ENCODE results near the gene DGKI. TPM values are rescaled to one million over a fixed set of nuclear protein-coding genes. Genes with fewer than 3 reads are reported as not detected.

DGKI gene
- total RNA-seq, 1 experiment from 2014 or later, result not detected

DNA sequence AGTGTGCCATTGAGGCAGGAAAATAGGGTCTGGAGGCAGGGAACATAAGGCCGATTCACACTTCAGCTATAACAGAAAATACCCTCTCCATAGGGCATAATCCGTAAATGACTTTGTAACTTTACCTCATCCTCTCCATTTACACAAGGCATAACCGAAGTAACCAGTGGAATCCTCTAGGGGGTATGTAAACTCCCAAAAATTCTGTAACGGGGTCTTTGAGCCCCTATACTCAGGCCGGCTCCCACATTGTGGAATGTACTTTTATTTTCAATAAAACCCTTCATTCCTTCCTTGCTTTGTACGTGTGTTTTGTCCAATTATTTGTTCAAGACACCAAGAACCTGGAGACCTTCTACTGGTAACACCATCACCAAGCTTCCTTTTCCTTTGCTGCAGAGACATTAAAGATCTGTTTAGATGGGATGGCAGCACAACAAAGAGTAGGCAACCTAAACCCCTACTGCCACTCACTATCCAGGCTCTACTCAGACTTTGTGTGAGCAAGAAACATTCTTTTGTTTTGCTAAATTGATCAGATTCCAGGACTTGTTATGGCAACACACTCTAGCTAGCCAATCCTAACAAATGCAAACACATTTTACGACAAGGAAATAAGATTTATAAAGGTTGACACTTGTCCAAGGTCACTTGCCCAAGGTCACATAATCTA lies 99.3 kb downstream of the DGKI start:
- H3K9me2 ChIP-seq (replicated peaks; ENCODE audit: insufficient read depth, low read length), result no peaks in the 10 kb centered on the region
- no peaks in the 10 kb centered on the region for H3K79me2 ChIP-seq (ENCODE audit: low read length)
- no peaks in the 10 kb centered on the region for H4K20me1 ChIP-seq (ENCODE audit: insufficient read depth, low read depth, low read length)
- H3K36me3 ChIP-seq (ENCODE audit: insufficient read depth, low read length), result no peaks in the 10 kb centered on the region
- H3K9me3 ChIP-seq (ENCODE audit: low read length), result no peaks in the 10 kb centered on the region; the same call in 1 of the 2 replicates
- no peak overlapping the region for H3K4me2 ChIP-seq (ENCODE audit: low read depth, low read length, poor library complexity, severe bottlenecking)
- no peak overlapping the region for H3K27ac ChIP-seq (ENCODE audit: low read length)
- H2AFZ ChIP-seq (ENCODE audit: low read length), result no peak overlapping the region
- H3K4me3 ChIP-seq (ENCODE audit: low read length), result no peak overlapping the region
- no peaks in the 10 kb centered on the region for H3K4me1 ChIP-seq (ENCODE audit: low read length)
- H3K9ac ChIP-seq (ENCODE audit: low read length), result no peak overlapping the region
- no peaks in the 10 kb centered on the region for H3K27me3 ChIP-seq (ENCODE audit: low read length)
- DNase-seq, result no peak

DNA sequence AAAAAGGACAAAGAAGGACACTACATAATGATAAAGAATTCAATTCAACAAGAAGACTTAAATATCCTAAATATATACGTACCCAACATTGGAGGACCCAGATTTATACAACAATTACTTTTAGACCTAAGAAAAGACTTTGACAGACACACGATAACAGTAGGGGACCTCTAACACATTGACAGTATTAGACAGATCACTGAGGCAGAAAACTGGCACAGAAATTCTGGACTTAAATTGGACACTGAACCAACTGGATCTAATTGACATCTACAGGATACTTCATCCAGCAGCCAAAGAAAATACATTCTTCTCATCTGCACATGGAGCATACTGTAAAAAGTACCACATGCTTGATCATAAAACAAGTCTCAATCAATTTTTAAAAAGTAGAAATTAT lies 103.8 kb downstream of the DGKI start:
- Histone ChIP-seq H3K9me3 (ENCODE audit: low read length) (no peaks in the 10 kb centered on the region; the same call in 1 of the 2 replicates), H3K4me3 (ENCODE audit: low read length) (no peak overlapping the region), H3K27me3 (ENCODE audit: low read length) (no peaks in the 10 kb centered on the region), H3K9me2 (replicated peaks; ENCODE audit: insufficient read depth, low read length) (no peaks in the 10 kb centered on the region), H4K20me1 (ENCODE audit: insufficient read depth, low read depth, low read length) (no peaks in the 10 kb centered on the region), H3K36me3 (ENCODE audit: insufficient read depth, low read length) (no peaks in the 10 kb centered on the region), H3K79me2 (ENCODE audit: low read length) (no peaks in the 10 kb centered on the region), H3K4me2 (ENCODE audit: low read depth, low read length, poor library complexity, severe bottlenecking) (no peak overlapping the region), H2AFZ (ENCODE audit: low read length) (no peak overlapping the region), H3K27ac (ENCODE audit: low read length) (no peak overlapping the region), H3K4me1 (ENCODE audit: low read length) (no peaks in the 10 kb centered on the region), H3K9ac (ENCODE audit: low read length) (no peak overlapping the region)
- no peak for DNase-seq

DNA sequence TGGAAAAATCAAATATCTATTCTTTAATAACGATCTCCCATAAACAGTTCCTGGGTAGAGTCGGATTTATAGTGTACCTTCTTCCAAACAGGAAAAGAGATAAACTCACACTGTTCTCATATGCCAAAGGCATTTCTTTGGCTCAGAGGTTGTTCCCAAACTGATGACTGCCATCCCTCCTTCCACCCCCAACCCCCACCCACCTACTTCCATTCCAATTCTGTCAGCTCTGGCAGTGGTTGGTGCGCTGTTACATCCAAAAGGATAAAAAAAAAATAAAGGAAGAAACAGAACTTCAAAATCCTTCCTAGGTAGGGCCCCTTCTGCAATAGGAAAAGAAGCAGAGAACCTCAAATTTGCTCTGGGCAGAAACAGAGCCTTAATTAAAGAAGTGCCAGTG lies 104.7 kb downstream of the DGKI start:
- Histone ChIP-seq H3K4me1 (ENCODE audit: low read length) (no peaks in the 10 kb centered on the region), H3K9ac (ENCODE audit: low read length) (no peak overlapping the region), H3K79me2 (ENCODE audit: low read length) (no peaks in the 10 kb centered on the region), H2AFZ (ENCODE audit: low read length) (no peak overlapping the region), H3K36me3 (ENCODE audit: insufficient read depth, low read length) (no peaks in the 10 kb centered on the region), H3K4me3 (ENCODE audit: low read length) (no peak overlapping the region), H3K4me2 (ENCODE audit: low read depth, low read length, poor library complexity, severe bottlenecking) (no peak overlapping the region), H3K9me3 (ENCODE audit: low read length) (no peaks in the 10 kb centered on the region; the same call in 1 of the 2 replicates), H4K20me1 (ENCODE audit: insufficient read depth, low read depth, low read length) (no peaks in the 10 kb centered on the region), H3K9me2 (replicated peaks; ENCODE audit: insufficient read depth, low read length) (no peaks in the 10 kb centered on the region), H3K27me3 (ENCODE audit: low read length) (no peaks in the 10 kb centered on the region), H3K27ac (ENCODE audit: low read length) (no peak overlapping the region)
- no peak for DNase-seq

DNA sequence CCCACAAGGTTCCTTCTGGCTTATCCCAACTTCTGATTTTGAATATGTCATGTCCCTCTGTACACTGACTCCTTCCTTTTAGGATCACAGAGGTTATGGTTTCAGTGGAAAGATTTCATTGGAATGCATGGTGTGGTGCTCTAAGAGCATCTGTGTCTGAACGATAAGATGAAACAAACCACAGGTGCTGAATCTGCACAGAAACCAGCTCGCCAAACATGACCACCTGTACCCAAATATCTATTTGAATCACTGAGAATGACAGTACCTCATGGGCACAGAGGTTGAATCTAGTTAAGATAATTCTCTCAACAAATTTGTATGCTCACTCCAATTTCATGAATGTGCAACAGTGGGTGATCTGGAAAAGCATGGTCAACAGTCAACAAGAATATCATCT lies 105.3 kb downstream of the DGKI start:
- no peaks in the 10 kb centered on the region for H3K79me2 ChIP-seq (ENCODE audit: low read length)
- H3K36me3 ChIP-seq (ENCODE audit: insufficient read depth, low read length), result no peaks in the 10 kb centered on the region
- no peak overlapping the region for H2AFZ ChIP-seq (ENCODE audit: low read length)
- no peaks in the 10 kb centered on the region for H3K27me3 ChIP-seq (ENCODE audit: low read length)
- no peaks in the 10 kb centered on the region for H3K9me2 ChIP-seq (replicated peaks; ENCODE audit: insufficient read depth, low read length)
- H3K27ac ChIP-seq (ENCODE audit: low read length), result no peak overlapping the region
- H4K20me1 ChIP-seq (ENCODE audit: insufficient read depth, low read depth, low read length), result no peaks in the 10 kb centered on the region
- no peaks in the 10 kb centered on the region; the same call in 1 of the 2 replicates for H3K9me3 ChIP-seq (ENCODE audit: low read length)
- no peak for DNase-seq
- no peak overlapping the region for H3K9ac ChIP-seq (ENCODE audit: low read length)
- no peak overlapping the region for H3K4me3 ChIP-seq (ENCODE audit: low read length)
- no peak overlapping the region for H3K4me2 ChIP-seq (ENCODE audit: low read depth, low read length, poor library complexity, severe bottlenecking)
- H3K4me1 ChIP-seq (ENCODE audit: low read length), result no peaks in the 10 kb centered on the region

DNA sequence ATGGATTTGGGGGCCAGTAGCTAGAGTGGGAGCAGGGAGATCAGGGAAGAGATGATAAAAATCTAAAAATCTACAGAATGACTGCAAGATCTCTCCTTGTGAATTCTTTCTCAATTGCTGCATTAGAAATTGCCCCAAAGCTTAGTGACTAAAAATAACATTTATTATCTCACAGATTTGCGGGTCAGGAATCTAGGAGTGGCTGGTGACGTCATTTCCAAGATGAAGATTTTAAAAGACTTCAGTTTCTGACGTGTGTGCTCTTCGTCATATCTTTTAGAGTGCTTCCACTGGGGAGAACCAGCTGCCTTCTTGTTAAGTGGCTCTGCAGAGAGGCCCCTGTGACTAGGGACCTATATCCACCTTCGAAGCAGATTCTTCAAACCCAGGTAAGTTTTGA lies 112.6 kb downstream of the DGKI start:
- Histone ChIP-seq H3K4me2 (ENCODE audit: low read depth, low read length, poor library complexity, severe bottlenecking) (no peak overlapping the region), H3K27ac (ENCODE audit: low read length) (no peak overlapping the region), H3K9me3 (ENCODE audit: low read length) (no peaks in the 10 kb centered on the region), H3K4me3 (ENCODE audit: low read length) (no peak overlapping the region), H3K9me2 (replicated peaks; ENCODE audit: insufficient read depth, low read length) (no peaks in the 10 kb centered on the region), H3K27me3 (ENCODE audit: low read length) (no peaks in the 10 kb centered on the region), H3K79me2 (ENCODE audit: low read length) (no peaks in the 10 kb centered on the region), H4K20me1 (ENCODE audit: insufficient read depth, low read depth, low read length) (no peaks in the 10 kb centered on the region), H2AFZ (ENCODE audit: low read length) (no peak overlapping the region), H3K4me1 (ENCODE audit: low read length) (no peaks in the 10 kb centered on the region), H3K9ac (ENCODE audit: low read length) (no peak overlapping the region), H3K36me3 (ENCODE audit: insufficient read depth, low read length) (no peaks in the 10 kb centered on the region)
- DNase-seq, result no peak

DNA sequence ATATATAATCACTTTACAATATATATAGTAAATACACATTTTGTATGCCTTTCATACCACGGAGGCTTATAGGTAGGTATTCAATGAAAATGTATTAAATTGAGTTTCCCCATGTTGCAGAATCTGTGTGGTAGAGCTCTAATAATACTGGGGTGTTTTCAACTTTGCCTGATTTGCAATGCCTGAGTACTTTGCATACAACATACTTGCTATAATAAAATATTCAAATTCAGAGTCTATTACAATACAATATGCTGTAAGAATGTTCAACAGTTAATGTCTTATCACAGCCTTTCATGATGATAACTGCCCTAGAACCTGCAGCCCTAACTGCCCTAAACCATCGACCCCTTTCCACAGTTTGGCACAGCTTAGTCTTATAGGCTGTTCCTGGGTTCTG lies 114.6 kb downstream of the DGKI start:
- H3K4me1 ChIP-seq (ENCODE audit: low read length), result no peaks in the 10 kb centered on the region
- no peak for DNase-seq
- no peaks in the 10 kb centered on the region for H3K79me2 ChIP-seq (ENCODE audit: low read length)
- H4K20me1 ChIP-seq (ENCODE audit: insufficient read depth, low read depth, low read length), result no peaks in the 10 kb centered on the region
- H3K4me2 ChIP-seq (ENCODE audit: low read depth, low read length, poor library complexity, severe bottlenecking), result no peak overlapping the region
- H3K9ac ChIP-seq (ENCODE audit: low read length), result no peak overlapping the region
- H3K36me3 ChIP-seq (ENCODE audit: insufficient read depth, low read length), result no peaks in the 10 kb centered on the region
- no peaks in the 10 kb centered on the region for H3K9me3 ChIP-seq (ENCODE audit: low read length)
- H3K9me2 ChIP-seq (replicated peaks; ENCODE audit: insufficient read depth, low read length), result no peaks in the 10 kb centered on the region
- H3K27ac ChIP-seq (ENCODE audit: low read length), result no peak overlapping the region
- H3K4me3 ChIP-seq (ENCODE audit: low read length), result no peak overlapping the region
- no peaks in the 10 kb centered on the region for H3K27me3 ChIP-seq (ENCODE audit: low read length)
- H2AFZ ChIP-seq (ENCODE audit: low read length), result no peak overlapping the region

DNA sequence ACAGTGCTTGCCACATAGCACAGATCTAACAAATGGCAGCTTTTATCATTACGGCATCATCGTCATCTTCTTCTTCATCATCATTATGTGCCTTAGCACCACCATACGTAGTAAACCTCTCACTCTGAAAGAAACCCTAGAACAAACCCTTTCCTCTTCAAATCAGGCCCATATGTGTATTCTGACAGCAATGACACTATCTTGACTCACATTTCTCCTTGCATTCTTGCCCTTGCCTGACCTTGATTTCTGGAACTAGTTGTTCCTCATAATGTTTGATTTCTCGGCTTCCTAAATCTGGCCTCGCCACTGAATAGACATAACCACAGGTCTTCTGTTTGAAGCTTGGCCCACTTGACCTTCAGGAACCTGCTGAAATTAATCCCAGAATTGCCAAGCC lies 115.3 kb downstream of the DGKI start:
- Histone ChIP-seq H3K9ac (ENCODE audit: low read length) (no peak overlapping the region), H3K4me2 (ENCODE audit: low read depth, low read length, poor library complexity, severe bottlenecking) (no peak overlapping the region), H3K36me3 (ENCODE audit: insufficient read depth, low read length) (no peaks in the 10 kb centered on the region), H3K27me3 (ENCODE audit: low read length) (no peaks in the 10 kb centered on the region), H3K9me2 (replicated peaks; ENCODE audit: insufficient read depth, low read length) (no peaks in the 10 kb centered on the region), H4K20me1 (ENCODE audit: insufficient read depth, low read depth, low read length) (no peaks in the 10 kb centered on the region), H3K4me3 (ENCODE audit: low read length) (no peak overlapping the region), H3K79me2 (ENCODE audit: low read length) (no peaks in the 10 kb centered on the region), H3K4me1 (ENCODE audit: low read length) (no peaks in the 10 kb centered on the region), H2AFZ (ENCODE audit: low read length) (no peak overlapping the region), H3K27ac (ENCODE audit: low read length) (no peak overlapping the region), H3K9me3 (ENCODE audit: low read length) (no peaks in the 10 kb centered on the region)
- no peak for DNase-seq

DNA sequence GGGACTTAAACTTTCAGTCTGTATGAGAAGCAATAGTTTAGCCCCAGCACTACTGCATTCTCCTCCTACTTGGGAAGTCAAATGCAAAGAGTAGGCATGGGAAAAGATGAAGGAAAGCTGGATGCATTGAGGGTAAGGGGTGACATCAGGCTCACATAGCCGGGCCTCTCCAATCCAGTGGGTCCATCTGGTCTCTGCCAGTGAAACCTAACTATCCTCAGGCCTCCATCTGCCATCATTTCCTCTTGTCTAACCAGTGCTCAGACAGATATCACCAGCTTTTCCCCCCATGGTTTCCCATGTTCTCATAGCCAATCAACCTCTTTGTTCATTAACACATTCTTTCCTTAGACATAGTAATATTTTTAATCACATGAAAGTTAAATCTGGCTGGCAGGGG lies 118.3 kb downstream of the DGKI start:
- no peaks in the 10 kb centered on the region for H3K79me2 ChIP-seq (ENCODE audit: low read length)
- no peaks in the 10 kb centered on the region for H3K9me2 ChIP-seq (replicated peaks; ENCODE audit: insufficient read depth, low read length)
- no peak overlapping the region for H2AFZ ChIP-seq (ENCODE audit: low read length)
- no peak for DNase-seq
- H3K27me3 ChIP-seq (ENCODE audit: low read length), result no peaks in the 10 kb centered on the region
- H4K20me1 ChIP-seq (ENCODE audit: insufficient read depth, low read depth, low read length), result no peaks in the 10 kb centered on the region
- H3K4me2 ChIP-seq (ENCODE audit: low read depth, low read length, poor library complexity, severe bottlenecking), result no peak overlapping the region
- H3K4me1 ChIP-seq (ENCODE audit: low read length), result no peaks in the 10 kb centered on the region
- no peak overlapping the region for H3K4me3 ChIP-seq (ENCODE audit: low read length)
- no peak overlapping the region for H3K27ac ChIP-seq (ENCODE audit: low read length)
- H3K36me3 ChIP-seq (ENCODE audit: insufficient read depth, low read length), result no peaks in the 10 kb centered on the region
- H3K9ac ChIP-seq (ENCODE audit: low read length), result no peak overlapping the region
- no peaks in the 10 kb centered on the region for H3K9me3 ChIP-seq (ENCODE audit: low read length)

Measured in Karpas-422 (cell line).